PC-3 (cell line): ENCODE results near the gene BTBD19. TPM values are rescaled to one million over a fixed set of nuclear protein-coding genes. Genes with fewer than 3 reads are reported as not detected.

Experiments used
- ATAC-seq: fragments of 200-7000 bp; cut with Tn5 transposase; 2 replicates; pipeline ENCODE4 v1.9.1; 2020; ENCODE audit warnings: mild to moderate bottlenecking, moderate library complexity
- BruUV-seq: library from RNA; stranded (reverse); fragments of 400-500 nt; replicated peaks from 2 replicates; lab custom pipeline; 2021; lab: Mats Ljungman, UMichigan
- CTCF ChIA-PET: fragments of 300-600 bp; sonication (Branson Sonifier 250); formaldehyde crosslinking; loops from one replicate; lab custom pipeline; 2022; ENCODE audit warnings: antibody characterized with exemption; lab: Charles Lee
- POLR2A ChIA-PET: fragments of 300-600 bp; sonication (Branson Sonifier 250); formaldehyde crosslinking; loops from one replicate; lab custom pipeline; 2022; ENCODE audit warnings: antibody characterized with exemption; ENCODE audit not compliant: unreplicated experiment; lab: Charles Lee
- DNase-seq: peaks from one replicate; pipeline ENCODE4 v3.0.0-alpha.2; 2015
- H2AFZ ChIP-seq: fragments of 300-600 bp; sonication (generic); 2 replicates; pipeline ENCODE4 v1.6.0; 2016; ENCODE audit warnings: antibody characterized with exemption, low read length
- H3F3A ChIP-seq: fragments of 300-600 bp; sonication (generic); one replicate; pipeline ENCODE4 v1.6.0; 2017; ENCODE audit warnings: antibody characterized with exemption, low read length, control low read depth, mild to moderate bottlenecking; ENCODE audit not compliant: unreplicated experiment
- H3K27ac ChIP-seq: fragments of 300-600 bp; sonication (generic); 2 replicates; pipeline ENCODE4 v1.5.1; 2016; ENCODE audit warnings: mild to moderate bottlenecking, low read length
- H3K27me3 ChIP-seq: fragments of 300-600 bp; sonication (generic); 2 replicates; pipeline ENCODE4 v1.6.1; 2016; ENCODE audit warnings: low read length, mixed read lengths
- H3K36me3 ChIP-seq: fragments of 300-600 bp; sonication (generic); 2 replicates; pipeline ENCODE4 v1.6.1; 2016; ENCODE audit warnings: low read depth, mixed run types, low read length, mixed read lengths
- H3K4me1 ChIP-seq: fragments of 300-600 bp; sonication (generic); 2 replicates; pipeline ENCODE4 v1.5.1; 2016; ENCODE audit warnings: low read length; ENCODE audit not compliant: insufficient read depth
- H3K4me2 ChIP-seq: fragments of 300-600 bp; sonication (generic); 2 replicates; pipeline ENCODE4 v1.6.0; 2016; ENCODE audit warnings: low read length
- H3K4me3 ChIP-seq: fragments of 300-600 bp; sonication (generic); 2 replicates; pipeline ENCODE4 v1.5.1; 2016; ENCODE audit warnings: mild to moderate bottlenecking, low read length, mixed read lengths
- H3K79me2 ChIP-seq: fragments of 300-600 bp; sonication (generic); 2 replicates; pipeline ENCODE4 v1.6.1; 2017; ENCODE audit warnings: low read length, mixed read lengths
- H3K9ac ChIP-seq: fragments of 300-600 bp; sonication (generic); 2 replicates; pipeline ENCODE4 v1.6.0; 2016; ENCODE audit warnings: mild to moderate bottlenecking, low read length
- H3K9me2 ChIP-seq: fragments of 300-600 bp; sonication (generic); replicated peaks from 2 replicates; pipeline ENCODE4 v1.6.1; 2016; ENCODE audit warnings: mixed run types, low read length, mixed read lengths
- H3K9me3 ChIP-seq: fragments of 300-600 bp; sonication (generic); 2 replicates; pipeline ENCODE4 v1.6.1; 2016; ENCODE audit warnings: low read length, mixed read lengths
- H4K20me1 ChIP-seq: fragments of 300-600 bp; sonication (generic); 2 replicates; pipeline ENCODE4 v1.6.1; 2016; ENCODE audit warnings: low read length, mixed read lengths
- CTCF ChIP-seq: fragments of 300-600 bp; sonication (generic); conservative IDR thresholded peaks from 2 replicates; pipeline ENCODE4 v1.5.1; 2017; ENCODE audit warnings: antibody characterized with exemption, low read depth, mild to moderate bottlenecking, low read length
- EZH2 ChIP-seq: fragments of 300-600 bp; sonication (generic); IDR thresholded peaks from one replicate; pipeline ENCODE4 v1.6.1; 2017; ENCODE audit warnings: antibody characterized with exemption, mild to moderate bottlenecking, low read length; ENCODE audit not compliant: unreplicated experiment
- EZH2phosphoT487 ChIP-seq: fragments of 300-600 bp; sonication (generic); IDR thresholded peaks from 2 replicates; pipeline ENCODE4 v1.6.1; 2018; ENCODE audit warnings: mild to moderate bottlenecking, antibody characterized with exemption, low read length, borderline replicate concordance
- intact Hi-C: fragments of 100-400 bp; cut with micrococcal nuclease; formaldehyde crosslinking; loops from 2 replicates; pipeline ENCODE4 v1.9.0; 2023
- total RNA-seq: library from RNA; depleted of rRNA; stranded (reverse); fragments of >200 nt; gene quantifications from 2 replicates; pipeline ENCODE4 v1.2.3, GENCODE V29; 2014

BTBD19 gene
- total RNA-seq, 1 experiment from 2014 or later = 0.58 TPM

GRCh38 chr1:44777969-44778635 lies 30.2 kb upstream of the BTBD19 start:
- no peaks in the 10 kb centered on the region for H3K27me3 ChIP-seq
- intact Hi-C loops = no loop called here
- no peak overlapping the region for H2AFZ ChIP-seq
- peaks cover 40% of the 10 kb centered on the region for H4K20me1 ChIP-seq
- ATAC-seq (no peak), DNase-seq (peak; percentile 1)
- TF ChIP-seq EZH2 (no peak), EZH2phosphoT487 (no peak), CTCF (no peak)
- H3K79me2 ChIP-seq = peaks cover 46% of the 10 kb centered on the region
- ChIA-PET POLR2A (interaction anchor here (0.5 kb wide), 2 partner anchors 22 to 52 kb away, joined by 3 to 4 read pairs; partner anchors contain the start of gene PLK3), CTCF (no interaction called here)
- H3K27ac ChIP-seq = no peak overlapping the region
- no TSS peak for BruUV-seq
- H3F3A ChIP-seq = peaks cover 11% of the 10 kb centered on the region
- H3K9ac ChIP-seq = no peak overlapping the region
- peak overlapping the region; percentile 91 for H3K4me2 ChIP-seq
- H3K9me2 ChIP-seq = no peaks in the 10 kb centered on the region
- H3K9me3 ChIP-seq = no peaks in the 10 kb centered on the region
- peak overlapping the region; percentile 89 for H3K4me3 ChIP-seq
- peaks cover 15% of the 10 kb centered on the region for H3K4me1 ChIP-seq
- H3K36me3 ChIP-seq = peaks cover 55% of the 10 kb centered on the region

GRCh38 chr1:44778705-44779576 lies 29.4 kb upstream of the BTBD19 start:
- Histone ChIP-seq H3K36me3 (peaks cover 55% of the 10 kb centered on the region), H3K9me3 (no peaks in the 10 kb centered on the region), H3K27me3 (no peaks in the 10 kb centered on the region), H3F3A (peaks cover 11% of the 10 kb centered on the region), H3K9me2 (no peaks in the 10 kb centered on the region), H4K20me1 (peaks cover 40% of the 10 kb centered on the region), H3K4me1 (peaks cover 15% of the 10 kb centered on the region), H3K4me2 (no peak overlapping the region), H2AFZ (no peak overlapping the region), H3K4me3 (no peak overlapping the region), H3K27ac (no peak overlapping the region), H3K79me2 (peaks cover 46% of the 10 kb centered on the region), H3K9ac (no peak overlapping the region)
- BruUV-seq = no TSS peak
- CTCF ChIA-PET = no interaction called here
- intact Hi-C loops = no loop called here
- no peak for DNase-seq
- no peak for TF ChIP-seq CTCF
- TF ChIP-seq EZH2 = no peak
- TF ChIP-seq EZH2phosphoT487 = no peak
- ATAC-seq = no peak
- POLR2A ChIA-PET = no interaction called here
